SK-N-SH treated with all-trans-retinoic acid at 6 μM for 48 hours (cell line): ENCODE data around the gene TACR1.

ENCODE experiments used
- ESRRG ChIP-seq: fragments of 250-450 bp; sonication (Bioruptor Pico); IDR thresholded peaks from 2 replicates; pipeline ENCODE4 v1.6.1; 2021; ENCODE audit warnings: mild to moderate bottlenecking
- SNAI2 ChIP-seq: fragments of 250-450 bp; sonication (Bioruptor Pico); IDR thresholded peaks from 2 replicates; pipeline ENCODE4 v1.5.0; 2020; ENCODE audit warnings: mild to moderate bottlenecking, moderate library complexity
- TOX ChIP-seq: fragments of 250-450 bp; sonication (Bioruptor Pico); IDR thresholded peaks from 2 replicates; pipeline ENCODE4 v1.8.0; 2021; ENCODE audit warnings: mild to moderate bottlenecking, moderate library complexity, borderline replicate concordance
- ZFP3 ChIP-seq: fragments of 250-450 bp; sonication (Bioruptor Pico); IDR thresholded peaks from 2 replicates; pipeline ENCODE4 v1.5.0; 2020; ENCODE audit warnings: mild to moderate bottlenecking, moderate library complexity
- TF ChIP-seq, protein P1 (sequence below): fragments of 250-450 bp; sonication (Bioruptor Pico); IDR thresholded peaks from 2 replicates; pipeline ENCODE4 v1.8.0; 2020; ENCODE audit warnings: mild to moderate bottlenecking, moderate library complexity, borderline replicate concordance

- TF ChIP-seq SNAI2 (CRISPR knock-in tag) (no peak), TOX (CRISPR knock-in tag) (no peak), ZFP3 (CRISPR knock-in tag) (no peak), ESRRG (CRISPR knock-in tag) (no peak)
- TF ChIP-seq, protein P1, sequence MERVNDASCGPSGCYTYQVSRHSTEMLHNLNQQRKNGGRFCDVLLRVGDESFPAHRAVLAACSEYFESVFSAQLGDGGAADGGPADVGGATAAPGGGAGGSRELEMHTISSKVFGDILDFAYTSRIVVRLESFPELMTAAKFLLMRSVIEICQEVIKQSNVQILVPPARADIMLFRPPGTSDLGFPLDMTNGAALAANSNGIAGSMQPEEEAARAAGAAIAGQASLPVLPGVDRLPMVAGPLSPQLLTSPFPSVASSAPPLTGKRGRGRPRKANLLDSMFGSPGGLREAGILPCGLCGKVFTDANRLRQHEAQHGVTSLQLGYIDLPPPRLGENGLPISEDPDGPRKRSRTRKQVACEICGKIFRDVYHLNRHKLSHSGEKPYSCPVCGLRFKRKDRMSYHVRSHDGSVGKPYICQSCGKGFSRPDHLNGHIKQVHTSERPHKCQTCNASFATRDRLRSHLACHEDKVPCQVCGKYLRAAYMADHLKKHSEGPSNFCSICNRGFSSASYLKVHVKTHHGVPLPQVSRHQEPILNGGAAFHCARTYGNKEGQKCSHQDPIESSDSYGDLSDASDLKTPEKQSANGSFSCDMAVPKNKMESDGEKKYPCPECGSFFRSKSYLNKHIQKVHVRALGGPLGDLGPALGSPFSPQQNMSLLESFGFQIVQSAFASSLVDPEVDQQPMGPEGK (CRISPR knock-in tag): no peak
These were observed 153.7 kb downstream of the TACR1 start for GRCh38 chr2:75045526-75046050.
